ENCODE results near the gene TM2D3.

The TM2D3 gene

GRCh38 chr15:101611580-101612299, 40.4 kb downstream of the TM2D3 start:
- ATAC-seq = no peak
- TF ChIP-seq ZNF565 (CRISPR knock-in tag; conservative IDR thresholded peaks at IDR 0.05; ENCODE audit: low read depth) = no peak
- TF ChIP-seq ARNTL (CRISPR knock-in tag; IDR thresholded peaks at IDR 0.05; ENCODE audit: borderline replicate concordance, low read depth) = no peak
- no peak for TF ChIP-seq OSR1 (CRISPR knock-in tag; IDR thresholded peaks at IDR 0.05)
- TF ChIP-seq GLIS3 (CRISPR knock-in tag; IDR thresholded peaks at IDR 0.05) = no peak
- no peak for TF ChIP-seq TCF4 (CRISPR knock-in tag; IDR thresholded peaks at IDR 0.05; ENCODE audit: borderline replicate concordance)
- TF ChIP-seq, protein P1, sequence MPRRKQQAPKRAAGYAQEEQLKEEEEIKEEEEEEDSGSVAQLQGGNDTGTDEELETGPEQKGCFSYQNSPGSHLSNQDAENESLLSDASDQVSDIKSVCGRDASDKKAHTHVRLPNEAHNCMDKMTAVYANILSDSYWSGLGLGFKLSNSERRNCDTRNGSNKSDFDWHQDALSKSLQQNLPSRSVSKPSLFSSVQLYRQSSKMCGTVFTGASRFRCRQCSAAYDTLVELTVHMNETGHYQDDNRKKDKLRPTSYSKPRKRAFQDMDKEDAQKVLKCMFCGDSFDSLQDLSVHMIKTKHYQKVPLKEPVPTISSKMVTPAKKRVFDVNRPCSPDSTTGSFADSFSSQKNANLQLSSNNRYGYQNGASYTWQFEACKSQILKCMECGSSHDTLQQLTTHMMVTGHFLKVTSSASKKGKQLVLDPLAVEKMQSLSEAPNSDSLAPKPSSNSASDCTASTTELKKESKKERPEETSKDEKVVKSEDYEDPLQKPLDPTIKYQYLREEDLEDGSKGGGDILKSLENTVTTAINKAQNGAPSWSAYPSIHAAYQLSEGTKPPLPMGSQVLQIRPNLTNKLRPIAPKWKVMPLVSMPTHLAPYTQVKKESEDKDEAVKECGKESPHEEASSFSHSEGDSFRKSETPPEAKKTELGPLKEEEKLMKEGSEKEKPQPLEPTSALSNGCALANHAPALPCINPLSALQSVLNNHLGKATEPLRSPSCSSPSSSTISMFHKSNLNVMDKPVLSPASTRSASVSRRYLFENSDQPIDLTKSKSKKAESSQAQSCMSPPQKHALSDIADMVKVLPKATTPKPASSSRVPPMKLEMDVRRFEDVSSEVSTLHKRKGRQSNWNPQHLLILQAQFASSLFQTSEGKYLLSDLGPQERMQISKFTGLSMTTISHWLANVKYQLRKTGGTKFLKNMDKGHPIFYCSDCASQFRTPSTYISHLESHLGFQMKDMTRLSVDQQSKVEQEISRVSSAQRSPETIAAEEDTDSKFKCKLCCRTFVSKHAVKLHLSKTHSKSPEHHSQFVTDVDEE (CRISPR knock-in tag; IDR thresholded peaks at IDR 0.05) = no peak
- no peak for TF ChIP-seq ZFP30 (CRISPR knock-in tag; IDR thresholded peaks at IDR 0.05)
- no peak for TF ChIP-seq SNAI2 (CRISPR knock-in tag; IDR thresholded peaks at IDR 0.05)
- no peak for TF ChIP-seq ZNF8 (CRISPR knock-in tag; IDR thresholded peaks at IDR 0.05)
- TF ChIP-seq PPARA (CRISPR knock-in tag; IDR thresholded peaks at IDR 0.05; ENCODE audit: borderline replicate concordance) = no peak

GRCh38 chr15:101611007-101611406, 41.2 kb downstream of the TM2D3 start:
- no peak for ATAC-seq
- no peak for TF ChIP-seq ESRRG (CRISPR knock-in tag; IDR thresholded peaks at IDR 0.05)
- no peak for TF ChIP-seq PPARA (CRISPR knock-in tag; IDR thresholded peaks at IDR 0.05; ENCODE audit: borderline replicate concordance)
- TF ChIP-seq ZC3H10 (CRISPR knock-in tag; IDR thresholded peaks at IDR 0.05) = no peak
- TF ChIP-seq TOX (CRISPR knock-in tag; IDR thresholded peaks at IDR 0.05; ENCODE audit: borderline replicate concordance) = no peak
- no peak for TF ChIP-seq ZFP30 (CRISPR knock-in tag; IDR thresholded peaks at IDR 0.05)
- TF ChIP-seq OSR1 (CRISPR knock-in tag; IDR thresholded peaks at IDR 0.05) = no peak
- TF ChIP-seq BACH2 (CRISPR knock-in tag; IDR thresholded peaks at IDR 0.05; ENCODE audit: borderline replicate concordance) = no peak
- TF ChIP-seq PATZ1 (CRISPR knock-in tag; IDR thresholded peaks at IDR 0.05; ENCODE audit: borderline replicate concordance) = no peak

DNA sequence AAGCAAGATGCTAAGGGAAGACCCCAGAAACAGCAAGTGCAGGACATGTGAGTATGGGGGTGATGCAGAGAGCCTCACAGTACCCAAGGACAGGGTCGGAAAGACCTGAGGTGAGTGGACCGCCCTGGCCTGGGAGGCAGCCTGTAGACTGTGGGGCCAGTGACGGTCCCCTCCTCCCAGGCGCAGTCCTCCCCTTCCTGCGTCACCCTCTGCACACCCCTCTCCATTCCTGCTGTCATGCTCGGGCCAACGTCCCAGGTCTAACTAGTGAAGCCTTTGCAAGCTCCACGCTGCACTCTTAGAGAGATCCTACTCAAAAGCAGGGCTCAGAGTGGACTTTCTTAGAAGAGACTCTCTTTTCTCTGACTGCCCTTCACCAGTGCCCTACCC, 41.6 kb downstream of the TM2D3 start:
- TF ChIP-seq GLIS3 (CRISPR knock-in tag; IDR thresholded peaks at IDR 0.05) (no peak), BACH2 (CRISPR knock-in tag; IDR thresholded peaks at IDR 0.05; ENCODE audit: borderline replicate concordance) (no peak), RARB (CRISPR knock-in tag; IDR thresholded peaks at IDR 0.05) (no peak), SNAI2 (CRISPR knock-in tag; IDR thresholded peaks at IDR 0.05) (no peak), ZFP3 (CRISPR knock-in tag; IDR thresholded peaks at IDR 0.05) (no peak), ZNF565 (CRISPR knock-in tag; conservative IDR thresholded peaks at IDR 0.05; ENCODE audit: low read depth) (no peak), ARNTL (CRISPR knock-in tag; IDR thresholded peaks at IDR 0.05; ENCODE audit: borderline replicate concordance, low read depth) (no peak), ZNF8 (CRISPR knock-in tag; IDR thresholded peaks at IDR 0.05) (no peak), PATZ1 (CRISPR knock-in tag; IDR thresholded peaks at IDR 0.05; ENCODE audit: borderline replicate concordance) (no peak)
- no peak for ATAC-seq

DNA sequence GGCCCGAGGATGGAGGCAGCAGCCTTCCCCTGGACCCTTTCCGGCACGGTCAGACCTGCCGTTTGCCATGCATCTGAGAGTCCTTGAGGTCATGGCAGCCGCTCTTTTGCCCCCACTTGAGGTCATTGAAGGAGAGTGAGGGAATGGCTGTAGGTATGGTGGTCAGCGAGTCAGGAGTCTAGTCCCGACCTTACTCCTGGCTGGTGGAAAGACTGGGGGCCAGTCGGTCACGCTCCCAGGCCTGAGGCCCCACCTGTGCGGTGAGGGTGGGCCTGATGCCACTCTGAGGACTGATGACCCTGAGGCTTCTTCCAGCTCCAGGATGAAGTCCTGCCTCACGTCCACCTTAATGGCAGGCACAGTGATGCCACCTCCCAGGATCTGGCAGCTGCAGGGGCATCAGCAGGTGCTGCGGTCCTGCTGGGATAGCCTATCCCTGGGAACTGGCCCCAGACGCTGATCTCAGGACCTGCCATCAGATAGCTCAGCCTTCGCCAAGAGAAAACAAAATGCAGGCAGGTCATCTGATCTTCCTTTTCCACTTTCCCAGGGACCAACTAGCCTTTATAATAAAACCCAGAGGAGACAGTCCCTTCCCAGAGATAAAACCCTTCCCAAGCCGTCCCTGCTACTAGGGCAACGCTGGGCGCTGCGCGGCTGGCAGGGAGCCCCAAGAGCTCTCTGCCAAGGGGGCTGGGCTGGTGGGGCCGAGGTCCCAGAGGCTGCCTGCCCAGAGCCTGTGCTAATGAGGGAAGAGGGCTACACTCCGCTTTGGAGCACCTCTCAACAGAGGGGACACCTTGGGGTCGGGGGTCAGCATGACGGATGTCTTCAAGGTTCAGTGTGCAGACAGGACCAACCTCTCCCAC, 42.2 kb downstream of the TM2D3 start:
- ATAC-seq = no peak
- TF ChIP-seq PPARA (CRISPR knock-in tag; IDR thresholded peaks at IDR 0.05; ENCODE audit: borderline replicate concordance) = no peak
- TF ChIP-seq, protein P2, sequence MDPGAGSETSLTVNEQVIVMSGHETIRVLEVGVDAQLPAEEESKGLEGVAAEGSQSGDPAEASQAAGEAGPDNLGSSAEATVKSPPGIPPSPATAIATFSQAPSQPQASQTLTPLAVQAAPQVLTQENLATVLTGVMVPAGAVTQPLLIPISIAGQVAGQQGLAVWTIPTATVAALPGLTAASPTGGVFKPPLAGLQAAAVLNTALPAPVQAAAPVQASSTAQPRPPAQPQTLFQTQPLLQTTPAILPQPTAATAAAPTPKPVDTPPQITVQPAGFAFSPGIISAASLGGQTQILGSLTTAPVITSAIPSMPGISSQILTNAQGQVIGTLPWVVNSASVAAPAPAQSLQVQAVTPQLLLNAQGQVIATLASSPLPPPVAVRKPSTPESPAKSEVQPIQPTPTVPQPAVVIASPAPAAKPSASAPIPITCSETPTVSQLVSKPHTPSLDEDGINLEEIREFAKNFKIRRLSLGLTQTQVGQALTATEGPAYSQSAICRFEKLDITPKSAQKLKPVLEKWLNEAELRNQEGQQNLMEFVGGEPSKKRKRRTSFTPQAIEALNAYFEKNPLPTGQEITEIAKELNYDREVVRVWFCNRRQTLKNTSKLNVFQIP (CRISPR knock-in tag; IDR thresholded peaks at IDR 0.05; ENCODE audit: borderline replicate concordance, low read depth) = no peak
- no peak for TF ChIP-seq ESRRG (CRISPR knock-in tag; IDR thresholded peaks at IDR 0.05)
- TF ChIP-seq CREB5 (CRISPR knock-in tag; IDR thresholded peaks at IDR 0.05; ENCODE audit: low read depth) = no peak
- no peak for TF ChIP-seq BACH2 (CRISPR knock-in tag; IDR thresholded peaks at IDR 0.05; ENCODE audit: borderline replicate concordance)
- no peak for TF ChIP-seq PATZ1 (CRISPR knock-in tag; IDR thresholded peaks at IDR 0.05; ENCODE audit: borderline replicate concordance)
- no peak for TF ChIP-seq ISL1 (CRISPR knock-in tag; IDR thresholded peaks at IDR 0.05)
- no peak for TF ChIP-seq GLIS3 (CRISPR knock-in tag; IDR thresholded peaks at IDR 0.05)
- no peak for TF ChIP-seq SNAI2 (CRISPR knock-in tag; IDR thresholded peaks at IDR 0.05)
- TF ChIP-seq ZFP30 (CRISPR knock-in tag; IDR thresholded peaks at IDR 0.05) = no peak
- TF ChIP-seq OSR1 (CRISPR knock-in tag; IDR thresholded peaks at IDR 0.05) = no peak
- TF ChIP-seq ZC3H10 (CRISPR knock-in tag; IDR thresholded peaks at IDR 0.05) = no peak
- no peak for TF ChIP-seq TOX (CRISPR knock-in tag; IDR thresholded peaks at IDR 0.05; ENCODE audit: borderline replicate concordance)
- TF ChIP-seq ZNF565 (CRISPR knock-in tag; conservative IDR thresholded peaks at IDR 0.05; ENCODE audit: low read depth) = no peak
